Stimulated activated CD4-positive, alpha-beta T cell treated with anti-CD3 and anti-CD28 coated beads, Interleukin-4, amount 100 ng/mL, for 1 hour (primary cell): Measurements from ENCODE around the gene SUPT4H1.
"Not testable (repeated sequence)": the region's sequence is repeated elsewhere in the genome, so short reads cannot be mapped to it uniquely, and the experiment has no call there.

Experiments used
- DNase-seq: peaks from one replicate; pipeline ENCODE4 v3.0.0-alpha.2; 2020

Gene SUPT4H1

GRCh38 chr17:58362368-58363014, 10.5 kb upstream of the SUPT4H1 start:
- no peak for DNase-seq

- no peak for DNase-seq
Measured at GRCh38 chr17:58360296-58361063, 8.5 kb upstream of the SUPT4H1 start.

DNA sequence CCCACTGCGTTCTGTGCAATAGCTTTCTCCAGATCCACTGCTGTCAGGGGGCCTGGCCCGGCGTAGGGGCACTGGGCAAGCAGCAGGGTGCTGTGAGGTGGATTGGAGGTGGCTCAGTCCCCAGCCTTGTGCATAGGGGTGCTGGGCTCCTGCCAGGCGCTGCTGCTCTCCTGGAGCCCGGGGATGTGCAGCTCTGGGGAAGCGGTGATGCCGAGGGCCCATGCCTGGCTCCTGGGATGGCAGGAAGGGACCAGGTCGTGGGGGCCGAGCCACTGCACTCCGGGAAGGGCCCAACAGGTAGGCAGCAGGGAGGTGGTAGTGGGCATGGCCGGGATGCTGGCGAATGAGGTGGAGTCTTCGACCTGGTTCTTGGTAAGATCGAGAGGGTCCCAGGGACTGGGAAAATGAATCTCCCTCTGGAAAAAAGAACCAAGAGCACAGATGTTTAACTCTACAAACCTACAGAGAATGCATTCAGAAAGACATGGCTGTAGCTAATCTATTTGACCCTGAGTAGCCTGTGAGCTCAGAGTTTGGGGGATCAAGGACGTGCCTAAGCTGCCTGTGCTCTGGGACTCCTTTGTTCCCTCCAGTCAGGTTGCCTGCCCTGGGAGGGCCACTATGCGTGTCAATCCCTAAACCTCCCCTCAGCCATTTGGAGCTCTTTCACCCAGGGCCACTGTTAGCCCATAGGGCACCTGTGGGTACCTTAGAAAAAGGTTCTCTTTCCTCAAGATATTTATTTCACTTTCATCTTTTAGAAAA, 6.6 kb upstream of the SUPT4H1 start:
- no peak for DNase-seq

GRCh38 chr17:58357312-58358297, 5.6 kb upstream of the SUPT4H1 start:
- DNase-seq = no peak

GRCh38 chr17:58356231-58356630, 4.2 kb upstream of the SUPT4H1 start:
- no peak for DNase-seq

- no peak for DNase-seq
Measured at GRCh38 chr17:58354541-58355216, 2.7 kb upstream of the SUPT4H1 start.

- no peak for DNase-seq
Measured at GRCh38 chr17:58353389-58353825, 1.4 kb upstream of the SUPT4H1 start.

GRCh38 chr17:58352596-58353388, 791 bp upstream of the SUPT4H1 start:
- DNase-seq = no peak

DNA sequence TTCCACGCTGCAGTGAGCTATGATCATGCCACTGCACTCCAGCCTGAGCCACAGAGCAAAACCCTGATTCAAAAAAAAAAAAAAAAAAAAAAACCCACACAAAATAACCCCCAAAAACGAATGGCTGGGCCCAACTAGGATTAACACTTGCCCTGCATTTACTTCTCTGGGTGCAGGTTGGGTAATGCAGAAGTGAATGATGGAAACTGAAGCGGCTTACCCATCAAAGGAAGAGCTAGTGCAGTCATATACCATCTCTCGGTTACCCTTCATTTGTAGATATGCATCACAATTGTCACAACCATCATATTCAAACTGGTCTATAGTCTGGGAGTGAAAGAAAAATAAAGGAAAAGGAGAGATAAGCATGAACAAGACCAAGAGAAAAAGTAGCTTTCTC, 819 bp downstream of the SUPT4H1 start:
- DNase-seq = no peak

GRCh38 chr17:58348038-58348437, 4.0 kb downstream of the SUPT4H1 start:
- no peak for DNase-seq

DNA sequence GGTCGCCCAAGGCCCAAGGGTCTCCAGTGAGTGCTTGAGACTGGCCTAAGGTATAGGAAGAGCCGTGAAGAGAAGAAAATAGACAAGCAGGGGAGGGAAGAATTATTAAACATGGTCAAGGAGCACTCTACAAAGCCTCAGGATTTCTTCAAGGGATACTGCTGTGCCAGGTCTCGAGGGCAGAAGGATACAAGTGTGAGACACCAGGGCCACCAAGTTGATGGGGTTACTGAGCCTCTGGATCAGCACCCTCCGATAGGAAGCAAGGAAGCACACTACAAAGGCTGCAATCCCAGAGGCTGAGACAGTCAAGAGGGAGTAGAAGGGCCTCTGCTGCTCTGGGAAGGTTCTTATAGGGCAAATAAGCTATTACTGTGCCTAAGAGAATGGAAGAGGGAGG, 6.5 kb downstream of the SUPT4H1 start:
- DNase-seq = no peak

DNA sequence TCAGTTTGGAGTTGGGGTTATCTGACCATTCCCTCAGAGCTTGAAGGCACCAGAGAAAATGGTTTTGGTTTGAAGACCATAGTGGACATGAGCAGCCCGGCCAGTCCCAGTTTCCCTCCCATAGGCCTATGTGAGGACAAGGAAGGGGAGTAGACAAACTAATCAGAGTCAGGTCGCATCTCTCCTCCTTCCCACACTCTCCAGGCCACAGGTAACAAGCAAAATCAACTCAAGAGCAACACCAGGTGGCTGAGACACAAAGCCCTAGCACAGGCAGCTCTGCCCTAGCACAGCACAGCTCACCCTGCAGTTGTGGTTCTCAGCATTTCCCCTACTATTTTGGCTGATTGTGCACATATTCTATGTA, 7.2 kb downstream of the SUPT4H1 start:
- DNase-seq = peak; percentile 62

- peak; percentile 79 for DNase-seq
Measured at GRCh38 chr17:58344047-58344790, 7.8 kb downstream of the SUPT4H1 start.

- no peak for DNase-seq
Measured at GRCh38 chr17:58343131-58343530, 8.9 kb downstream of the SUPT4H1 start.

DNA sequence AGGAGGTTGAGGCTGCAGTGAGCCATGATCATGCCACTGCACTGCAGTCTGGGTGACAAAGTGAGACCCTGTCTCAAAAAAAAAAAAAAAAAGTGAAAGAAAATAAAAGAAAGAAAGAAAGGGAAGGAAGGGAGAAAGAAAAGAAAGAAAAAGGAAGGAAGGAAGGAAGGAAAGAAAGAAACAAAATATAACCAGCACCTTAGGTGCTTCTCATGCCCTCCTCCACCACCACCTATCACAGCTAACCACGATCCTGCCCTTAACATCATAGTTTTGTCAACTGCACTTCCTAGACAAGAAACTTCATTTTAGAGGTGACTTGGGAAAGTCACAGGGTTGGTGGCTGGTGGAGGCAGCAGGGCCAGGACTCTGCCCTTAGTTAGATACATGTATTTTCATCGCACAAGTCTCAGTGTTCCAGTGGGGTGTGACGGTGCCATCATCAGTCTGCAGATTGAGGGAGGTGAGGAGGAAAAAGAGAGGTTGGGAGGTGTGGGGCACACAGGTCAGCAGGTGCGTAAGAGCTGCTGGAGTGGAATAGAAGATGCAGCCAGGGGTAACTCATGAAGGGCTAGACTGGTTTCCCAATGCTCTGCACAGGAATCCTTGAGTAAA, 10.0 kb downstream of the SUPT4H1 start:
- DNase-seq = no peak

GRCh38 chr17:58341136-58341860, 10.7 kb downstream of the SUPT4H1 start:
- not testable (repeated sequence) for DNase-seq

GRCh38 chr17:58340405-58340876, 11.6 kb downstream of the SUPT4H1 start:
- DNase-seq = no peak

DNA sequence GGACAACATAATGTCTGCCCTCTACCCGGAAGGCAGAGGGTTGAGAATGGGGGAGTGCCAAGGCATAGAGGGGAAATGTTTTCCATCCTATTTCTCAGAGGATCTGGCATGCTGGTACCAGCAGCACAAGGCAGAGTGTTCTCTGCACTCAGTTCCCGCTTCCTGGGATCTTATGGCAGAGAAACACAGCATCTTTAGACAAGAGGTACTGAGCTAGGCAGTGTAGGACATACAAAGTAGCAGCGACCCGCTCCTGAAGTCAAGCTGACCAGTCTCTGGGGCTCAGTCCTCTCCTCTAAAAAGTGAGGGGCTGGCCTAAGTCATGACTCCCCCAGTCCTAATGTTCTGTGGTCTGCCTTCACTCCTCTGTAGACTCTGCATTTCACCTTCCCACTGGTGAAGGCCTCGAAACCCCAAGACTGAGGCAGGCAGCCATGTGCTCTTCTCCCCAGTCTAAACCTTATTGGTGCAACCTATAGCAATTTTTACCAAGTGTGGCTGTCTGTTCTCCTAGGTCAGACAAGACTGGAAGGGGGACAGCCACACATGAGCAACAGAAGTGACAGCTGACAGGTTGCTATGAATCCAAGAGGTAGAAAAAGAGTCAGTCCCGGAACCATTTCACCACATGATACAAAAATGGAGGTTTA, 12.1 kb downstream of the SUPT4H1 start:
- DNase-seq = no peak
